ENCODE results near the gene NBPF3. TPM values are rescaled to one million over a fixed set of nuclear protein-coding genes. Genes with fewer than 3 reads are reported as not detected.
A peak's percentile ranks its signal among the peaks of the same experiment; 100 is the strongest.

Gene NBPF3
- total RNA-seq, 4 donors from 2014 or later = 8.2 to 12.0 (median 9.2) TPM

- Histone ChIP-seq H3K27me3 (peaks cover 41% of the 10 kb centered on the region), H3K9me3 (no peaks in the 10 kb centered on the region), H3K4me1 (peaks cover 25% of the 10 kb centered on the region), H3K36me3 (no peaks in the 10 kb centered on the region), H3K27ac (no peak overlapping the region), H3K4me3 (no peak overlapping the region)
- DNase-seq (ENCODE audit: low spot score in 2 of 2) = no peak
- 61% methylated on average over 9 of the region's 9 CpGs for WGBS
- no peak for TF ChIP-seq EP300 (IDR thresholded peaks at IDR 0.05)
- TF ChIP-seq CTCF (IDR thresholded peaks at IDR 0.05) = no peak
- TF ChIP-seq POLR2A (IDR thresholded peaks at IDR 0.05) = no peak
- no peak for TF ChIP-seq POLR2AphosphoS5 (IDR thresholded peaks at IDR 0.05)
These were observed 71.1 kb downstream of the NBPF3 start for GRCh38 chr1:21510885-21511578.

- WGBS = 58% methylated on average over 11 of the region's 11 CpGs
- H3K4me1 ChIP-seq = peaks cover 25% of the 10 kb centered on the region
- H3K36me3 ChIP-seq = no peaks in the 10 kb centered on the region
- peak in 1 of 2 donors; percentile 84 for DNase-seq (ENCODE audit: low spot score in 2 of 2)
- peak overlapping the region; percentile 13 for H3K27ac ChIP-seq
- no peak overlapping the region for H3K4me3 ChIP-seq
- no peaks in the 10 kb centered on the region for H3K9me3 ChIP-seq
- no peak for TF ChIP-seq CTCF (IDR thresholded peaks at IDR 0.05)
- TF ChIP-seq EP300 (IDR thresholded peaks at IDR 0.05) = no peak
- TF ChIP-seq POLR2AphosphoS5 (IDR thresholded peaks at IDR 0.05) = no peak
- TF ChIP-seq POLR2A (IDR thresholded peaks at IDR 0.05) = no peak
- peaks cover 41% of the 10 kb centered on the region for H3K27me3 ChIP-seq
These were observed 71.9 kb downstream of the NBPF3 start for GRCh38 chr1:21511579-21512522.

GRCh38 chr1:21514245-21514644 lies 74.3 kb downstream of the NBPF3 start:
- TF ChIP-seq POLR2A (IDR thresholded peaks at IDR 0.05) = no peak
- DNase-seq (ENCODE audit: low spot score in 2 of 2) = no peak
- no peak overlapping the region for H3K27ac ChIP-seq
- no peak overlapping the region for H3K4me3 ChIP-seq
- H3K27me3 ChIP-seq = peaks cover 26% of the 10 kb centered on the region
- H3K4me1 ChIP-seq = peaks cover 18% of the 10 kb centered on the region
- no peaks in the 10 kb centered on the region for H3K9me3 ChIP-seq
- whole genome bisulfite sequencing = 85% methylated on average over 4 of the region's 5 CpGs
- H3K36me3 ChIP-seq = no peaks in the 10 kb centered on the region

- Histone ChIP-seq H3K9me3 (no peaks in the 10 kb centered on the region), H3K27me3 (peaks cover 11% of the 10 kb centered on the region), H3K36me3 (no peaks in the 10 kb centered on the region), H3K27ac (peak overlapping the region; percentile 71), H3K4me1 (peaks cover 3% of the 10 kb centered on the region), H3K4me3 (no peak overlapping the region)
- DNase-seq (ENCODE audit: low spot score in 2 of 2) = no peak
- 67% methylated on average over 3 of the region's 3 CpGs for WGBS
- TF ChIP-seq POLR2AphosphoS5 (IDR thresholded peaks at IDR 0.05) (peak in 1 of 3 donors; percentile 37), EP300 (IDR thresholded peaks at IDR 0.05) (no peak), CTCF (IDR thresholded peaks at IDR 0.05) (no peak), POLR2A (IDR thresholded peaks at IDR 0.05) (no peak)
These were observed 77.2 kb downstream of the NBPF3 start for GRCh38 chr1:21517161-21517589.

GRCh38 chr1:21517660-21518480 lies 77.9 kb downstream of the NBPF3 start:
- H3K9me3 ChIP-seq = no peaks in the 10 kb centered on the region
- H3K36me3 ChIP-seq = no peaks in the 10 kb centered on the region
- no peak for DNase-seq (ENCODE audit: low spot score in 2 of 2)
- peaks cover 3% of the 10 kb centered on the region for H3K4me1 ChIP-seq
- peak overlapping the region; percentile 71 for H3K27ac ChIP-seq
- peaks cover 11% of the 10 kb centered on the region for H3K27me3 ChIP-seq
- no peak overlapping the region for H3K4me3 ChIP-seq
- TF ChIP-seq CTCF (IDR thresholded peaks at IDR 0.05) (no peak), EP300 (IDR thresholded peaks at IDR 0.05) (no peak), POLR2AphosphoS5 (IDR thresholded peaks at IDR 0.05) (no peak), POLR2A (IDR thresholded peaks at IDR 0.05) (no peak)
- WGBS = 85% methylated on average over 13 of the region's 13 CpGs
